CD8-positive, alpha-beta memory T cell (primary cell): ENCODE measurements around the gene HBM. TPM values are rescaled to one million over a fixed set of nuclear protein-coding genes. Genes with fewer than 3 reads are reported as not detected.
A peak's percentile ranks its signal among the peaks of the same experiment; 100 is the strongest.
"Not testable (repeated sequence)": the region's sequence is repeated elsewhere in the genome, so short reads cannot be mapped to it uniquely, and the experiment has no call there.

Source experiments
- CTCF ChIA-PET: fragments of 350-600 bp; sonication (Branson Sonifier 250); formaldehyde crosslinking; loops from one replicate; lab custom pipeline; 2021; ENCODE audit warnings: antibody characterized with exemption; lab: Charles Lee
- POLR2A ChIA-PET: fragments of 350-600 bp; sonication (Branson Sonifier 250); formaldehyde crosslinking; loops from one replicate; lab custom pipeline; 2021; ENCODE audit warnings: antibody characterized with exemption; lab: Charles Lee
- DNase-seq, 5 donors: peaks; one replicate each; pipeline versions ENCODE4 v3.0.0 to v3.0.0-alpha.2; 2020 to 2022; ENCODE audit warnings: mixed read lengths in 1 of 5
- H3K27ac ChIP-seq: one replicate; pipeline ENCODE4 v1.7.0; 2013; ENCODE audit warnings: low read depth, mild to moderate bottlenecking, low read length, moderate library complexity
- H3K27me3 ChIP-seq: 2 replicates; pipeline ENCODE4 v1.7.0; 2013; ENCODE audit warnings: low read length, mild to moderate bottlenecking; ENCODE audit not compliant: insufficient read depth, poor library complexity, severe bottlenecking
- H3K36me3 ChIP-seq: 2 replicates; pipeline ENCODE4 v1.7.0; 2013; ENCODE audit warnings: mild to moderate bottlenecking, low read length, moderate library complexity; ENCODE audit not compliant: insufficient read depth
- H3K4me1 ChIP-seq: 2 replicates; pipeline ENCODE4 v1.7.0; 2013; ENCODE audit warnings: mild to moderate bottlenecking, low read length, moderate library complexity; ENCODE audit not compliant: insufficient read depth
- H3K4me3 ChIP-seq: 2 replicates; pipeline ENCODE4 v1.7.0; 2013; ENCODE audit warnings: mild to moderate bottlenecking, low read length
- H3K9me3 ChIP-seq: 2 replicates; pipeline ENCODE4 v1.7.0; 2013; ENCODE audit warnings: mild to moderate bottlenecking, low read length
- H3K27ac Mint-ChIP-seq, 8 donors: one replicate each; pipeline ENCODE4 v1.8.0; 2020 to 2021; ENCODE audit warnings: mixed read lengths in 8 of 8, mild to moderate bottlenecking in 6 of 8, inconsistent platforms in 3 of 8, moderate library complexity in 3 of 8
- H3K27me3 Mint-ChIP-seq, 2 donors: one replicate each; pipeline ENCODE4 v1.8.0; 2020 to 2021; ENCODE audit warnings: mixed read lengths in 2 of 2, mild to moderate bottlenecking in 1 of 2, moderate library complexity in 1 of 2
- H3K36me3 Mint-ChIP-seq, 3 donors: one replicate each; pipeline ENCODE4 v1.8.0; 2020 to 2021; ENCODE audit warnings: mixed read lengths in 3 of 3, inconsistent platforms in 1 of 3, mild to moderate bottlenecking in 1 of 3
- H3K4me1 Mint-ChIP-seq, 3 donors: one replicate each; pipeline ENCODE4 v1.8.0; 2020 to 2021; ENCODE audit warnings: mixed read lengths in 3 of 3, inconsistent platforms in 1 of 3, mild to moderate bottlenecking in 1 of 3
- H3K4me3 Mint-ChIP-seq, 7 donors: one replicate each; pipeline ENCODE4 v1.8.0; 2020 to 2021; ENCODE audit warnings: mixed read lengths in 7 of 7, mild to moderate bottlenecking in 6 of 7, moderate library complexity in 4 of 7, inconsistent platforms in 2 of 7
- H3K9me3 Mint-ChIP-seq, 5 donors: one replicate each; pipeline ENCODE4 v1.8.0; 2020 to 2022; ENCODE audit warnings: mixed read lengths in 5 of 5, mild to moderate bottlenecking in 3 of 5, moderate library complexity in 2 of 5, inconsistent platforms in 1 of 5
- polyA plus RNA-seq: library from polyadenylated mRNA; unstranded; fragments of 300-500 nt; fragmentation: Illumina TruSeq; gene quantifications from one replicate; pipeline ENCODE4 v1.2.3, GENCODE V29; 2021
- total RNA-seq, 2 experiments: library from RNA; stranded (reverse); gene quantifications; one replicate each; pipeline ENCODE4 v1.2.3, GENCODE V29; 2021

Gene HBM
- total and polyA plus RNA-seq, 3 experiments from 2014 or later = not detected

DNA sequence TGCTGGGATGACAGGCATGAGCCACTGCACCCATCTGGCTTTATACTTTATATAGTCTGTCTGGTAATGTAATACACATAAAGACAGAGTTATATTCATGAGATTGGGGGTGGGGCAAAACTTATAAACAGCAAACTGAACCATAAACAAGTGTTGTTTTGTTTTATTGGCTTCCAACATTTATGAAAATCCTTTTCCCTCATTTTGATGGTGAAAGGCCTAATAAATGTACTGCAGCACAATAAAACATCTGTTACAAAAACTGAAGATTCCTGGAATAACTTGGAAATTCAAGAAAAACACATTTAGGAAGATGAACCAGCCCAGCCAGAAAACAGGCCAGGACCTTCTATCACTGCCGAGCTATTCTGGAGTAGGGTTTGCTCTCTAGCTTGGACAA, 43.4 kb upstream of the HBM start:
- ChIA-PET CTCF (interaction anchor here (1.4 kb wide), 1 partner anchor 240 kb away, joined by 3 read pairs; no protein-coding TSS in a partner anchor), POLR2A (no interaction called here)
- H3K27ac Mint-ChIP-seq = peak overlapping the region in 1 of 8 donors; percentile 62
- Histone ChIP-seq H3K27ac (no peak overlapping the region), H3K36me3 (no peaks in the 10 kb centered on the region), H3K4me3 (no peak overlapping the region), H3K9me3 (no peaks in the 10 kb centered on the region), H3K27me3 (no peaks in the 10 kb centered on the region), H3K4me1 (no peaks in the 10 kb centered on the region)
- H3K36me3 Mint-ChIP-seq = peaks cover 0 to 21% (median 3%) of the 10 kb centered on the region in 3 donors
- no peaks in the 10 kb centered on the region for H3K27me3 Mint-ChIP-seq
- H3K4me3 Mint-ChIP-seq = no peak overlapping the region
- peaks cover 14 to 30% (median 21%) of the 10 kb centered on the region in 3 donors for H3K4me1 Mint-ChIP-seq
- H3K9me3 Mint-ChIP-seq = no peaks in the 10 kb centered on the region
- no peak for DNase-seq

GRCh38 chr16:123558-124350, 42.0 kb upstream of the HBM start:
- peak in 2 of 5 donors; percentile 8 to 16 for DNase-seq
- Mint-ChIP-seq H3K4me1 (peaks cover 13 to 22% (median 14%) of the 10 kb centered on the region in 3 donors), H3K4me3 (peak overlapping the region in 5 of 7 donors; percentile 12 to 63 (median 30)), H3K36me3 (peaks cover 0 to 20% (median 3%) of the 10 kb centered on the region in 3 donors), H3K27ac (peak overlapping the region; percentile 69 to 98 (median 85))
- H3K4me3 ChIP-seq, H3K27me3 Mint-ChIP-seq, H3K27me3 ChIP-seq, H3K4me1 ChIP-seq, H3K36me3 ChIP-seq, H3K9me3 Mint-ChIP-seq, H3K9me3 ChIP-seq, POLR2A ChIA-PET: not testable (repeated sequence)
- peak overlapping the region; percentile 47 for H3K27ac ChIP-seq
- CTCF ChIA-PET = interaction anchor here (1.3 to 1.7 kb wide), 3 partner anchors 14 to 238 kb away, joined by 3 to 6 read pairs (median 4); no protein-coding TSS in a partner anchor

GRCh38 chr16:125011-125410, 40.8 kb upstream of the HBM start:
- Histone ChIP-seq H3K27ac (no peak overlapping the region), H3K4me1 (no peaks in the 10 kb centered on the region)

GRCh38 chr16:129075-129474, 36.7 kb upstream of the HBM start:
- no peaks in the 10 kb centered on the region for H3K4me1 ChIP-seq
- no peak for DNase-seq
- no peaks in the 10 kb centered on the region for H3K9me3 ChIP-seq
- no peak overlapping the region for H3K27ac ChIP-seq
- Mint-ChIP-seq H3K27ac (peak overlapping the region in 6 of 8 donors; percentile 57 to 91 (median 76)), H3K4me3 (peak overlapping the region in 2 of 7 donors; percentile 58 to 68), H3K9me3 (no peaks in the 10 kb centered on the region), H3K27me3 (no peaks in the 10 kb centered on the region), H3K36me3 (peaks cover 0 to 22% (median 4%) of the 10 kb centered on the region in 3 donors), H3K4me1 (peaks cover 23 to 42% (median 28%) of the 10 kb centered on the region in 3 donors)
- ChIA-PET CTCF (interaction anchor here (0.7 to 1.8 kb wide), 3 partner anchors 22 to 53 kb away, joined by 3 to 4 read pairs (median 3); no protein-coding TSS in a partner anchor), POLR2A (no interaction called here)
- no peaks in the 10 kb centered on the region for H3K27me3 ChIP-seq
- H3K4me3 ChIP-seq = no peak overlapping the region
- H3K36me3 ChIP-seq = no peaks in the 10 kb centered on the region

More at GRCh38 chr16:125011-125410, 40.8 kb upstream of the HBM start:
- Mint-ChIP-seq H3K9me3 (no peaks in the 10 kb centered on the region), H3K27ac (peak overlapping the region in 1 of 8 donors; percentile 98), H3K4me3 (no peak overlapping the region), H3K36me3 (peaks cover 0 to 27% (median 3%) of the 10 kb centered on the region in 3 donors), H3K4me1 (peaks cover 25 to 34% (median 26%) of the 10 kb centered on the region in 3 donors), H3K27me3 (no peaks in the 10 kb centered on the region)
- ChIA-PET CTCF (interaction anchor here (1.3 to 1.7 kb wide), 2 partner anchors 12 to 18 kb away, joined by 4 to 6 read pairs; no protein-coding TSS in a partner anchor), POLR2A (no interaction called here)
- H3K4me3 ChIP-seq = no peak overlapping the region
- H3K27me3 ChIP-seq = no peaks in the 10 kb centered on the region
- no peaks in the 10 kb centered on the region for H3K9me3 ChIP-seq
- no peak for DNase-seq
- no peaks in the 10 kb centered on the region for H3K36me3 ChIP-seq

- Mint-ChIP-seq H3K27ac (peak overlapping the region in 2 of 8 donors; percentile 12 to 75), H3K4me3 (no peak overlapping the region), H3K4me1 (peaks cover 29 to 50% (median 33%) of the 10 kb centered on the region in 3 donors), H3K9me3 (no peaks in the 10 kb centered on the region), H3K36me3 (peaks cover 0 to 19% (median 4%) of the 10 kb centered on the region in 3 donors), H3K27me3 (no peaks in the 10 kb centered on the region)
- no peaks in the 10 kb centered on the region for H3K4me1 ChIP-seq
- no peak overlapping the region for H3K4me3 ChIP-seq
- no peaks in the 10 kb centered on the region for H3K9me3 ChIP-seq
- ChIA-PET CTCF (interaction anchor here (1.6 kb wide), 1 partner anchor 51 kb away, joined by 4 read pairs; no protein-coding TSS in a partner anchor), POLR2A (interaction anchor here (0.6 kb wide), 1 partner anchor 24 kb away, joined by 3 read pairs; no protein-coding TSS in a partner anchor)
- H3K27me3 ChIP-seq = no peaks in the 10 kb centered on the region
- no peaks in the 10 kb centered on the region for H3K36me3 ChIP-seq
- H3K27ac ChIP-seq = no peak overlapping the region
- DNase-seq = no peak
Measured at GRCh38 chr16:130533-131173, 35.1 kb upstream of the HBM start.

DNA sequence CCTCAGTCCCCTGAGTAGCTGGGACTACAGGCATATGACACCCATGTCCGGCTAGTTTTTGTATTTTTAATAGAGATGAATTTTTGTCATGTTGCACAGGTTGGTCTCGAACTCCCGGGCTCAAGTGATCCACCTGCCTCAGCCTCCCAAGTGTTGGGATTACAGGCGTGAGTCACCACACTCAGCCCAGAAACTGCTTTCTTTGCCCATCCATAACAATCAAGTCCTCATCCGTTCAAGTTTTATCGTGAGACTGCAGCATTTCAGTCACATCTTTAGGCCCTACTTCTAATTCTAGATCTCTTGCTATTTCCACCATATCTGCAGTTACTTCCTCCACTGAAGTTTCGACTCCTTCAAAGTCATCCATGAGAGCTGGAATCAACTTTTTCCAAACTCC, 33.7 kb upstream of the HBM start:
- Histone ChIP-seq H3K9me3 (no peaks in the 10 kb centered on the region), H3K4me3 (no peak overlapping the region), H3K27me3 (no peaks in the 10 kb centered on the region), H3K4me1 (peaks cover under 1% of the 10 kb centered on the region), H3K27ac (no peak overlapping the region), H3K36me3 (no peaks in the 10 kb centered on the region)
- Mint-ChIP-seq H3K27me3 (no peaks in the 10 kb centered on the region), H3K4me1 (peaks cover 35 to 56% (median 44%) of the 10 kb centered on the region in 3 donors), H3K36me3 (peaks cover 0 to 19% (median 4%) of the 10 kb centered on the region in 3 donors), H3K4me3 (peak overlapping the region in 1 of 7 donors; percentile 28), H3K9me3 (no peaks in the 10 kb centered on the region), H3K27ac (peak overlapping the region in 5 of 8 donors; percentile 16 to 74 (median 47))
- no peak for DNase-seq
- CTCF ChIA-PET = interaction anchor here (0.7 to 1.6 kb wide), 3 partner anchors 14 to 759 kb away, joined by 3 to 4 read pairs (median 3); no protein-coding TSS in a partner anchor
- POLR2A ChIA-PET = no interaction called here

DNA sequence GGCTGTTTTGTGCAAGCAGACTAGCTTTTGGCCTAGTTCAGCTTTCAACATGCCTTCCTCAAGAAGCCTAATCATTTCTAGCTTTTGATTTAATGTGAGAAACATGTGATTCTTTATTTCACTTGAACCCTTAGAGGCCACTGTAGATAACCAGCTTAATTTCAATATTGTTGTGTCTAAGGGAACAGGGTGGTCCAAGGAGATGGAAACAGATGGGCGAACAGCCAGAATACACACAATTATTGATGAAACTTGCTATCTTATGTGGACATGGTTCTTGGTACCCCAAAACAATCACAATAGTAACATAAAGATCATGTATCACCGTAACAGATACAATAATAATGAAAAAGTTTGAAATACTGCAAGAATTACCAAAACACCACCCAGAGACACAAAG, 32.1 kb upstream of the HBM start:
- no peaks in the 10 kb centered on the region for H3K9me3 ChIP-seq

More for the DNA sequence above, 32.1 kb upstream of the HBM start:
- Mint-ChIP-seq H3K4me3 (peak overlapping the region in 1 of 7 donors; percentile 43), H3K27ac (no peak overlapping the region), H3K9me3 (no peaks in the 10 kb centered on the region), H3K4me1 (peaks cover 39 to 62% (median 51%) of the 10 kb centered on the region in 3 donors), H3K36me3 (peaks cover 0 to 23% (median 4%) of the 10 kb centered on the region in 3 donors), H3K27me3 (no peaks in the 10 kb centered on the region)
- Histone ChIP-seq H3K4me3 (no peak overlapping the region), H3K27me3 (no peaks in the 10 kb centered on the region), H3K4me1 (peaks cover 8% of the 10 kb centered on the region), H3K36me3 (no peaks in the 10 kb centered on the region), H3K27ac (no peak overlapping the region)
- CTCF ChIA-PET = interaction anchor here (0.7 to 1.7 kb wide), 3 partner anchors 16 to 229 kb away, joined by 3 to 5 read pairs (median 4); no protein-coding TSS in a partner anchor
- no peak for DNase-seq
- POLR2A ChIA-PET = no interaction called here
